Retinal pigment epithelial cell (primary cell): ENCODE measurements around the gene MAN1B1.

Experiments used
- DNase-seq: peaks from one replicate; pipeline ENCODE4 v3.0.0-alpha.2; 2010; ENCODE audit warnings: low read depth
- H3K4me3 ChIP-seq: 2 replicates; pipeline ENCODE4 v1.5.1; 2011; ENCODE audit warnings: mild to moderate bottlenecking, low read length, control low read depth, moderate library complexity
- TF ChIP-seq, protein P1 (sequence below): conservative IDR thresholded peaks from 2 replicates; pipeline ENCODE4 v1.5.1; 2011; ENCODE audit warnings: low read depth, low read length, control low read depth, inconsistent platforms

Gene MAN1B1

DNA sequence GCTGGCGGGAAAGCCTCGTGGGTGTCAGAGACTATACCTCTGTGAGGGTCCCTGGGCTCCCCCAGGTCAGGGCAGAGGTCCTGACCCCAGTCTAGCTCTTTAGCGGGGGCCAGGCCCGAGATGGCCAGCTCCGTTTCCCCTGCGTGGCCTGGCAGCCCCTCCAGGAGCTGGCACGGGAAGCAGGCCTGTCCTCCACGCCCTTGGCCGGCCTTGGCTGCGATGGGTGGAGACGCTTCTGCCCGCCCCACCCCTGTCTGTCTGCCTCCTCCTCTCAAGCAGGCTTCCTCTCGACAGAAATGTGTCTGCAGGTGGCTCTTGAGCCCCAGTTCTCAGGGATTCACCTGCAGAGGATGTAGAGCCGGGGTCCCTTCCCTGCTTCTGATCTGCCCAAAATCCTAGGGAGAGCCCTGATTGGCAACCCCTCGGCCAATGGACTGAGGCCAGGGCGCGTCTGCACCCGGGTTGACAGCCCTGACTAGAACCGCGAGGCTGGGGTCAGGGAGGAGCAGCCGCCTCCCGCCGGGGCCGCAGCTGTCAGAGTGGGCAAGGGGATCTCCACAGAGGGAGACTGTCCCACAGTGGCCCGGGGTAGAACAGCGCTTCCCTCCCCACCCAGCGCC, 49.6 kb downstream of the MAN1B1 start:
- TF ChIP-seq, protein P1, sequence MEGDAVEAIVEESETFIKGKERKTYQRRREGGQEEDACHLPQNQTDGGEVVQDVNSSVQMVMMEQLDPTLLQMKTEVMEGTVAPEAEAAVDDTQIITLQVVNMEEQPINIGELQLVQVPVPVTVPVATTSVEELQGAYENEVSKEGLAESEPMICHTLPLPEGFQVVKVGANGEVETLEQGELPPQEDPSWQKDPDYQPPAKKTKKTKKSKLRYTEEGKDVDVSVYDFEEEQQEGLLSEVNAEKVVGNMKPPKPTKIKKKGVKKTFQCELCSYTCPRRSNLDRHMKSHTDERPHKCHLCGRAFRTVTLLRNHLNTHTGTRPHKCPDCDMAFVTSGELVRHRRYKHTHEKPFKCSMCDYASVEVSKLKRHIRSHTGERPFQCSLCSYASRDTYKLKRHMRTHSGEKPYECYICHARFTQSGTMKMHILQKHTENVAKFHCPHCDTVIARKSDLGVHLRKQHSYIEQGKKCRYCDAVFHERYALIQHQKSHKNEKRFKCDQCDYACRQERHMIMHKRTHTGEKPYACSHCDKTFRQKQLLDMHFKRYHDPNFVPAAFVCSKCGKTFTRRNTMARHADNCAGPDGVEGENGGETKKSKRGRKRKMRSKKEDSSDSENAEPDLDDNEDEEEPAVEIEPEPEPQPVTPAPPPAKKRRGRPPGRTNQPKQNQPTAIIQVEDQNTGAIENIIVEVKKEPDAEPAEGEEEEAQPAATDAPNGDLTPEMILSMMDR = no peak
- H3K4me3 ChIP-seq = no peak overlapping the region
- no peak for DNase-seq

DNA sequence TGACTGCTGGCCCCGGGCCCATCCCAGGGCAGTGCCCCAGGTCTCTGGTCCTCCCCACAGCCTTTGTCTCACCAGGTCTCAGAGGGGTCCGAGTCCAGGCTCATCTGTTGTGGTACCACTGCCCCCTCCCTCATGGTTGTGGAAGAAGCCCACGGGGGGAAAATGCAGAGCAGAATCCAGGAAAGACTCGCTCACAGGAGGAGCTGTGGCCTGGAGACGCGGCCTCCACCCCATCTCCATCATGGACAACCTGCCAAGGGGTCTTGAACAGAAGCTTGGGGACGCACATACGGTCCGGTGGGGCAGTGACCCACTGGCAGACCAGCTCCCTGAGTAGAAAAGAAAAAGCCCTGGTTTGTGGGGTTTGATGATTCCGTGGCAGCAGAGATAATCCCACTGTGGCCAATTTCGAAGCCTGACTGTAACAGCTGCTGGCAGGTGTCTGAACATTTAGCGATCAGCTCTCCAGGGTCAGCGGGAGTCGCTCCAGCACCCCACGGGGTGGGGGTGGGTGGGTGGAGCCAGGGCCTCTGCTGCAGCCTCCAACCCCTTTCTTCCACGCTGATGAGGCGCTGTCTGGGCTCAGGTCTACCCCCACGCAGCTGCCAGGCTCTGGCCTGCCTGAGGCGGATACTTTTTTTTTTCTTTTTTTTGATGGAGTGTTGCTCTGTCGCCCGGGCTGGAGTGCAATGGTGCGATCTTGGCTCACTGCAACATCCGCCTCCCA, 50.3 kb downstream of the MAN1B1 start:
- TF ChIP-seq, protein P1 = no peak
- DNase-seq = no peak
- no peak overlapping the region for H3K4me3 ChIP-seq

DNA sequence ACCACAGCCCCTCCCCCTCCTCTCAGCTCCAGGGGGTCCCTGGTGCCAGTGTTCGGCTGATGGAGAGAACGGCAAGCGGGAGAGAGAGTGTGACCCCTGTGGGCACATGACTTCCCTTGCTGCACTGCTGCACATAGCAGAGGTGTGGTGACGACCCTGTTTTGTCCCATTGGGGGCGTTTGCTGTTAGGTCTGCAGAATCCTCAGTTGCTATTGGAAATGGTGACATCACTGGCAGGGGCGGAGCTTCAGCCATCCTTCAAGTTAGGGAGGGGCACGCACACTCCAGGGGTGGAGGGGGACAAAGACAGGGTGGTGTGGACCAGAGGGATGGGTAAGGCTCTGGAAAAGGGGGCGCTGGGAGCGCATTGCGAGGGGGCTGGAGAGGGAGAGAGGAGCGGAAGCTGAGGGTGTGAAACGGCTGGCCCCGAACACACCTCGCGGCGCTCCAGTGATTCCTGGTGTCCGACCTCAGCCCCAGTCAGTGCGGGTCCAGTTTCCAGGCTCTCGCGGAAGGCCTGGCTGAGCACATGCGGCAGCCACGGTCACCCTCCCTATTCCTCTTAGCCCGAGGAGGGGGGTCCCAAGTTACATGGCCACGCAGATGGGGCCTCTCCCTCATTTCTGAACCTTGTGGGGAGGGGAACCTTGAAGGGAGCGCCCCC, 51.4 kb downstream of the MAN1B1 start:
- DNase-seq = no peak
- no peak overlapping the region for H3K4me3 ChIP-seq
- TF ChIP-seq, protein P1 = no peak

DNA sequence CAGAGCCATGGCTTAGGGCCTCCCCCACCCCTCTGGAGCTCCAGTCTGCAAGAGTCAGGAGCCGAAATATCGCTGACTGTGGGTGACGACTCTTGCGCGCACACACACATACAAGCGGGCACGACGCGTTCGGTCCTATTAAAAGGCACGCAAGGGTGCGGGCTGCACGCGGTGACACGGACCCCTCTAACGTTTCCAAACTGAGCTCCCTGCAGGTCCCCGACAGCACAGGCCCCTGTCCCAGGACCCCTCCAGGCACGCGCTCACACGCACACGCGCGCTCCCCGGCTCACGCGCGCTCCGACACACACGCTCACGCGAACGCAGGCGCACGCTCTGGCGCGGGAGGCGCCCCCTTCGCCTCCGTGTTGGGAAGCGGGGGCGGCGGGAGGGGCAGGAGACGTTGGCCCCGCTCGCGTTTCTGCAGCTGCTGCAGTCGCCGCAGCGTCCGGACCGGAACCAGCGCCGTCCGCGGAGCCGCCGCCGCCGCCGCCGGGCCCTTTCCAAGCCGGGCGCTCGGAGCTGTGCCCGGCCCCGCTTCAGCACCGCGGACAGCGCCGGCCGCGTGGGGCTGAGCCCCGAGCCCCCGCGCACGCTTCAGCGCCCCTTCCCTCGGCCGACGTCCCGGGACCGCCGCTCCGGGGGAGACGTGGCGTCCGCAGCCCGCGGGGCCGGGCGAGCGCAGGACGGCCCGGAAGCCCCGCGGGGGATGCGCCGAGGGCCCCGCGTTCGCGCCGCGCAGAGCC, 52.1 kb downstream of the MAN1B1 start, which contains the start of gene GRIN1:
Gene GRIN1, plus strand, starts transcription at position 433 of the 746 bp plus-strand sequence. CDS start 333 bp downstream, outside the sequence.
- no peak within 1 kb of the TSS for H3K4me3 ChIP-seq
- no peak for DNase-seq
- TF ChIP-seq, protein P1 = no peak

DNA sequence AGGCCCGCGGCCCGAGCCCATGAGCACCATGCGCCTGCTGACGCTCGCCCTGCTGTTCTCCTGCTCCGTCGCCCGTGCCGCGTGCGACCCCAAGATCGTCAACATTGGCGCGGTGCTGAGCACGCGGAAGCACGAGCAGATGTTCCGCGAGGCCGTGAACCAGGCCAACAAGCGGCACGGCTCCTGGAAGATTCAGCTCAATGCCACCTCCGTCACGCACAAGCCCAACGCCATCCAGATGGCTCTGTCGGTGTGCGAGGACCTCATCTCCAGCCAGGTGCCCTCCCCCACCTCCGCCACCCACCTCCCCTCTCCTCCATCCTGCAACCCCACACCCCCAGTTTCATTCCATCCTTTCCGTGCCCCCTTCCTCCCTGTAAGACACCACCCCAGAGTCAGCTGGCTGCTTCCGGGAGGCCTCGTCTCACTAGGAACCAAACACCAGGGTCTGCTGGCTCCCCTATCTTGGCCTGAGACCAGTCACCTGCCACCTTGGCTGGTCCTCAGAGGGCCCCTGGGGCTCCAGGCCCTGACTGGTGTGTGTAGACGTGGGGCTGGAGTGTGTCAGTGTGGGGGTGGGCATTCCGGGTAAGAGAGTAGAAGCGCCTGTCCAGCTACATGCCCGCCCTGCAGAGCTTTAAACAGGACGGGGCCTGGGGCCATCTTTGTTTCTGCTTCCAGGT, 52.8 kb downstream of the MAN1B1 start:
- DNase-seq = no peak
- TF ChIP-seq, protein P1 = no peak
- H3K4me3 ChIP-seq = no peak overlapping the region

DNA sequence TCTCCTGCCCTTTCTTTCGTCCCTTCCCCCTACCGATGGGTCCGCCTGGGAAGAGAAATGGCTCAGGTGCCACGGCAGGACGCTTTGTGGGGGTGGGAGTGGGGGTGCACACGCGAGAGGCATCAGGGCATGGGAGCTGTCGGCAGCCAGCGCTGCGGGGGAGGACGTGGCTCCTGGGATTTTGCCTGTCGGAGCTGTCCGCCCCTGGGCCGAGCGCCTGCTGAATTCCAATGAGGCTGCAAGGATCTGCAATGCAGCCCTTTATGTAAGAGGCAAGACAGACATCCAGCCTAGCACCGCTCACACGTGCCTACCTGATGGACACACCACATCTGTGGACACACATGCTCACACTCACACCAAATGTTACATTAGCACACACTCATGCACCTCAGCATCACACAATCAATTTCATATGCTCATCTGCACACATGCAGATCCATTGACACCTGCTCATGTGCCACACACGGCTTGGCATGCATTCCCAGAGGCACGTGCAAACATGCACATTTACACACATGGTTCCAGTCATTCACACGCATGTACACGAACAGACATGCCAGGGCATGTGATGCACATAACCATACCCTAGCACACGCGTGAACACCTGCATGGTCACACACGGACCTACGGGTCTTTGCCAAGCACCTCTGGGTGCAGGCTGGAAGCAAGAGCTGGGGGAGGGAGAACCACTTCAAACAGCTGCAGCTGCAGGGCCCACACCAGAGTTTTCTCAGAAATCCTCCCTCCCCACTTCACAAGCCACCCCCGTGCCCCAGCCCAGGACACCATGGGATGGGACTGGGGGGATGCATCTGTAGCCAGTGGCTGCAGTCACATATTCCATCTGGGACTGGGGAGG, 53.6 kb downstream of the MAN1B1 start:
- TF ChIP-seq, protein P1 = no peak
- H3K4me3 ChIP-seq = no peak overlapping the region
- no peak for DNase-seq
